ENCODE results near the gene USP3.

DNA sequence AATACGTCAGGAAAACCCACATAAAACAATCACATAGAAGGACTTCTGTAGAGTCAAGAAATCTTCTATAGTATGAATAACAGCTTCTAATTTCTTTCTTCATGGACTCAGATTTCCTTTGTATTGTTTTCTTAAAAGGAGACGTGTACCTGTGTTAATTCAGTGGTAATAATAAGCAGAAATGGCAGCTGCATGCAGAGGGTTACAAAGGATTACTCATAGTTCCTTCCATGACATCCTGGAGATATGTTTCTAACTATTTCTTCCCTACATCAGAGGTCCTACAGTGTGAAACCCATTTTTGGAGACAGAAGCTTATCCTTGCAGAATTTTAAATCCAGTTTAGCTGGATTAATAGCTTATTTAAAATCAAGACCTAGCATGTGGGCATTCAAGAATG lies 128.9 kb downstream of the USP3 start:
- no peak for TF ChIP-seq POLR2A (IDR thresholded peaks at IDR 0.05; ENCODE audit: low read depth, low read length)
- no peak for TF ChIP-seq POLR2AphosphoS5 (IDR thresholded peaks at IDR 0.05; ENCODE audit: low read depth, low read length)
- TF ChIP-seq TAF1 (IDR thresholded peaks at IDR 0.05; ENCODE audit: low read depth, low read length) = no peak
- TF ChIP-seq POU2F2 (IDR thresholded peaks at IDR 0.05; ENCODE audit: low read depth, low read length) = no peak
- TF ChIP-seq SPI1 (IDR thresholded peaks at IDR 0.05; ENCODE audit: low read depth, low read length) = no peak
- TF ChIP-seq PAX5 (IDR thresholded peaks at IDR 0.05; ENCODE audit: insufficient read depth, low read length, severe bottlenecking) = no peak

Measured in GM12891 (cell line).